ENCODE measurements around the gene GYG2.

Gene GYG2

GRCh38 chrX:2819345-2820135 lies 9.2 kb upstream of the GYG2 start:
- Histone ChIP-seq H3K9me3 (replicated peaks; ENCODE audit: low read length) (no peaks in the 10 kb centered on the region), H3K4me3 (ENCODE audit: low read length) (no peak overlapping the region), H3K4me1 (ENCODE audit: control insufficient read depth, insufficient read depth, low read length) (no peaks in the 10 kb centered on the region), H3K36me3 (ENCODE audit: insufficient read depth, low read length) (no peaks in the 10 kb centered on the region), H3K4me2 (ENCODE audit: low read length) (no peak overlapping the region), H3K27me3 (ENCODE audit: control insufficient read depth, insufficient read depth, low read length) (peaks cover 23% of the 10 kb centered on the region), H3K9ac (ENCODE audit: low read depth, low read length) (no peak overlapping the region)

DNA sequence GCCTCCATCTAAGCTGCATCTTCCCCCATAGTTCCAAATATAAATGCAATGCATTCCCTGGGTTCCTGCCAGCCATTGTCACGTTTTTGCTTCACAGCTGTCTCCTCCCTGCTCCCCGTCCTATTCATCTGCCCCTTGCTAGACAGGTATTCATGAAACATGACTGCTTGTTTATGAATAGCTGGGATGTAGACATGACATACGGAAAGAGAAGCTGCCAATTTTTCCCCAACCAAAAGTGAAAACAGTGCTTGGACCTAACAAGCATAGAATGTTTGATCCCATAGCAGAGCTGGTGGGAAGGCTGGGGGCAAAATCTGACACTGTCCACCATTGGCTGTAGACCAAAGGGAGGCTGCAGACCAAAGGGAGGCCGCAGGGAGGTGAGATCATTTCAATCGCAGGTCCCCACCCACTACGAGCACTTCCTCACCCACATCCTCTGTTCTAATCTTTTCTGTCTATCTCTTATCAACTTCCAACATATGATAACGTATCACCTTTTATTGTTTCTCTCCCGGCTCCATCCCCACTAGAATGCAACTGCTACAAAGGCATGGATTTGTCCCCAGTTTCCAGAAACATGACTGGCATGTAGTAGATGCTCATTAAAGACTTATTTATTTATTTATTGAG lies 8.5 kb upstream of the GYG2 start:
- Histone ChIP-seq H3K4me3 (ENCODE audit: low read length) (no peak overlapping the region), H3K9me3 (replicated peaks; ENCODE audit: low read length) (no peaks in the 10 kb centered on the region), H3K4me2 (ENCODE audit: low read length) (no peak overlapping the region)

DNA sequence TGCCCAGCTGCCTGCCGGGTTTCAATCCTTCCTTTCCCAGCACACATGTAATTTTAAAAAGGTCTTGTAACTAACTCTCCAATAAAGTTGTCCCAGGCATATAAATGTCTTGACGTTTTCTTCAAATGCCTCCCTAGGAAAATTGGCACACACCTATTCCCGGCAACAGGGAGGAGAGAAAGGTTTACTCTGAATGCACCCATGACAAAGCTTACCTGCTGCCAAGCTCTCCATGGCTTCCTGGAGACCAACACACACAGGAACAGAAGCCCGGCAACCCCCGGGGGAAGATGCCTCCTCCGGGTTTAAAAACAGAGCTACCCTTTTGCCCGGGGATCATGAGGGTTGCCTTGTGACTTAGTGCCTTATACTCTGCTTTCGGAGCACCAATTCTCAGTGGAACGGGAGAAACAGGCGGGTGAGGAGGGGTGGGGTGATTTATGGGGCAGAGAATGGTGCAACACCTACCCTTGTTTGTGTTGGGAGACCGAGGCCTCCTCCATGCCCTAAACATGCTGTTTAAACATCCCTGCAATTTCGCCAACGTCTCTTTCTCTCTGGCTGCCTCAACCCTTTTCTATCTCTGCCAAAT lies 4.8 kb upstream of the GYG2 start:
- H3K4me3 ChIP-seq (ENCODE audit: low read length): no peak overlapping the region
- H3K36me3 ChIP-seq (ENCODE audit: insufficient read depth, low read length): no peaks in the 10 kb centered on the region
- no peak overlapping the region for H3K4me2 ChIP-seq (ENCODE audit: low read length)
- H3K9ac ChIP-seq (ENCODE audit: low read depth, low read length): no peak overlapping the region
- no peaks in the 10 kb centered on the region for H3K9me3 ChIP-seq (replicated peaks; ENCODE audit: low read length)
- peaks cover 46% of the 10 kb centered on the region for H3K27me3 ChIP-seq (ENCODE audit: control insufficient read depth, insufficient read depth, low read length)
- H3K4me1 ChIP-seq (ENCODE audit: control insufficient read depth, insufficient read depth, low read length): no peaks in the 10 kb centered on the region

More for the DNA sequence above, 8.5 kb upstream of the GYG2 start:
- no peak overlapping the region for H3K9ac ChIP-seq (ENCODE audit: low read depth, low read length)
- H3K36me3 ChIP-seq (ENCODE audit: insufficient read depth, low read length): no peaks in the 10 kb centered on the region
- H3K27me3 ChIP-seq (ENCODE audit: control insufficient read depth, insufficient read depth, low read length): peaks cover 27% of the 10 kb centered on the region
- H3K4me1 ChIP-seq (ENCODE audit: control insufficient read depth, insufficient read depth, low read length): no peaks in the 10 kb centered on the region

DNA sequence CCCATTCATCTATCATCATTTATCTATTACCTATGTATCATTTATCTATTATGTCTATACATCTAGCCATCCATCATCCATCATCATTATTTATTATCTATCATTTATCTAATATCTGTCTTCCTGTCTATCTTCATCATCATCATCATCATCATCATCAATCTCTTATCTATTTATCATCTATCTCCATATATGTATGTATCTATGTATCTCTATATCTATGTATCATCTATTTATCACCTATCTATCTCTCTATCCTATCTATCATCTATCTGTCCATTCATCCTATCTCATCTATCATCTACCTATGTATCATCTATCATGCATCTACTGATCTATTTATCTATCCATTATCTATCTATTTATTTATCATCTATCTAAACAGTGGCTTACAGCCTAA lies 3.8 kb upstream of the GYG2 start:
- H3K9ac ChIP-seq (ENCODE audit: low read depth, low read length): no peak overlapping the region
- no peaks in the 10 kb centered on the region for H3K4me1 ChIP-seq (ENCODE audit: control insufficient read depth, insufficient read depth, low read length)
- H3K4me3 ChIP-seq (ENCODE audit: low read length): no peak overlapping the region
- H3K9me3 ChIP-seq (replicated peaks; ENCODE audit: low read length): no peaks in the 10 kb centered on the region
- H3K27me3 ChIP-seq (ENCODE audit: control insufficient read depth, insufficient read depth, low read length): peaks cover 48% of the 10 kb centered on the region
- no peak overlapping the region for H3K4me2 ChIP-seq (ENCODE audit: low read length)
- no peaks in the 10 kb centered on the region for H3K36me3 ChIP-seq (ENCODE audit: insufficient read depth, low read length)

DNA sequence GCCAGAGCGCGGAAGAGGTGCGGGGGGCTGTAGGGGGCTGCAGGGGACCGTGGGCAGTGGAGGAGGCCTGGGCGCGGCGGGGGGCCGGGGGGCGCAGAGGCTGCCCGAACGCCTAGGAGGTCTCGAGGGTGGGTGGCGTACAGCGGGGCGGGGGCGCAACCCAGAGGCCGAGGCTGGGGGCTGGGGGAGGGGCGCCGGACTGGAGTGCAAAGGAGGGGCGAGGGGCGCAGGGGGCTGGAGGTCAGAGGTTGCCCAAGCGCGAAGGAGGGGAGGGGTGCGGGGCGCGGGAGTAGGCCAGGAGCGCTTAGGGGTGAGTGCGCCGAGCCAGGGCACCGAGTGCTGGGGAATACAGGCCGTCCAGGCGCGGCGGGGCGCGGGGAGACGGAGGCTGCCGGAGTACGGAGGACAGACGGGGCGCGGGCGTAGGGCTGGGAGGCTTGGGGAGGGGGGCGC lies 255 bp downstream of the GYG2 start:
- Histone ChIP-seq H3K9ac (ENCODE audit: low read depth, low read length) (no peak overlapping the region), H3K4me3 (ENCODE audit: low read length) (peak overlapping the region; percentile 54), H3K27me3 (ENCODE audit: control insufficient read depth, insufficient read depth, low read length) (peaks cover 49% of the 10 kb centered on the region), H3K4me2 (ENCODE audit: low read length) (peak overlapping the region; percentile 33), H3K36me3 (ENCODE audit: insufficient read depth, low read length) (no peaks in the 10 kb centered on the region), H3K4me1 (ENCODE audit: control insufficient read depth, insufficient read depth, low read length) (no peaks in the 10 kb centered on the region), H3K9me3 (replicated peaks; ENCODE audit: low read length) (no peaks in the 10 kb centered on the region)

DNA sequence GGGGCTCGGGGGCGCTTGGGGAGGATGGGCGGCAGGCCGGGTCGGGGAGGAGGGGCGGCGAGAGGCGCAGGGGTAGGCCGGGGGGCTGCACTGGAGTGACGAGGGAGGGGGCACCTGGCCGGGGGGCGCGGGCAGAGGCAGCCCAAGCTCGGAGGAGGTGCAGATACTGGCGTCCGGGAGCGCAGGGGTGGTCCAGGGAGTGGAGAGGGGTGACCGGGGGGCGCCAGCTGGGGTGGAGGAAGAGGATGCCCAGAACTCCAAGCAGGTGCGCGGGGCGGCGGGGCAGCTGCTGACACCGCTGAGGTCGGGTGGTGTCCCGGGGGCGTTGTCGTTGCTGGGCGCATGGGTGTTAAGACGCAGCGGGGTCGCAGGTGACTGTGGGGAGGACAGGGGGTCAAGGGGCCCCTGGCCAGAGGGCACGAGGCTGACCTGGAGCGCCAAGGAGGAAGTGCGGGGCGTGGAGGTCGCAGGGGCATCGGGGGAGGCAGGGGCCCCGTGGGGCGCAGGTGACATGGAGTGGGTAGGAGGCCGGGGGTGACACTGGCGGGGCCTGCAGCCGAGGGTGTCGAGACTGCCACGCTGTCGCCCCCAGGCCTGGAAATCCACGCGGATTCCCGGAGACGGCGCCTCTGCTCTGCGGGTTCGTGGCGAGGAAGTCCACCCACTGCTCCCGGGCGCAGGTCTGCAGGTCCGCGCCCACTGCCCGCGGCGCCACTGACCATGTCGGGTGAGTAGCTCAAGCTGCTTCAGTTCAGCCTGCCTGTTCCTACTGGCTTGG lies 928 bp downstream of the GYG2 start:
- no peaks in the 10 kb centered on the region for H3K36me3 ChIP-seq (ENCODE audit: insufficient read depth, low read length)
- peak overlapping the region; percentile 29 for H3K4me2 ChIP-seq (ENCODE audit: low read length)
- no peaks in the 10 kb centered on the region for H3K9me3 ChIP-seq (replicated peaks; ENCODE audit: low read length)
- H3K9ac ChIP-seq (ENCODE audit: low read depth, low read length): no peak overlapping the region
- no peak overlapping the region for H3K4me3 ChIP-seq (ENCODE audit: low read length)
- H3K27me3 ChIP-seq (ENCODE audit: control insufficient read depth, insufficient read depth, low read length): peaks cover 44% of the 10 kb centered on the region
- no peaks in the 10 kb centered on the region for H3K4me1 ChIP-seq (ENCODE audit: control insufficient read depth, insufficient read depth, low read length)

GRCh38 chrX:2831471-2832228 lies 2.9 kb downstream of the GYG2 start:
- Histone ChIP-seq H3K9ac (ENCODE audit: low read depth, low read length) (no peak overlapping the region), H3K4me1 (ENCODE audit: control insufficient read depth, insufficient read depth, low read length) (no peaks in the 10 kb centered on the region), H3K9me3 (replicated peaks; ENCODE audit: low read length) (no peaks in the 10 kb centered on the region), H3K27me3 (ENCODE audit: control insufficient read depth, insufficient read depth, low read length) (peaks cover 28% of the 10 kb centered on the region), H3K4me3 (ENCODE audit: low read length) (no peak overlapping the region), H3K36me3 (ENCODE audit: insufficient read depth, low read length) (no peaks in the 10 kb centered on the region), H3K4me2 (ENCODE audit: low read length) (no peak overlapping the region)

- Histone ChIP-seq H3K4me1 (ENCODE audit: control insufficient read depth, insufficient read depth, low read length) (no peaks in the 10 kb centered on the region), H3K9ac (ENCODE audit: low read depth, low read length) (no peak overlapping the region), H3K36me3 (ENCODE audit: insufficient read depth, low read length) (no peaks in the 10 kb centered on the region), H3K4me2 (ENCODE audit: low read length) (no peak overlapping the region), H3K4me3 (ENCODE audit: low read length) (no peak overlapping the region), H3K27me3 (ENCODE audit: control insufficient read depth, insufficient read depth, low read length) (peaks cover 3% of the 10 kb centered on the region), H3K9me3 (replicated peaks; ENCODE audit: low read length) (no peaks in the 10 kb centered on the region)
These were observed 9.2 kb downstream of the GYG2 start for GRCh38 chrX:2837961-2838360.

DNA sequence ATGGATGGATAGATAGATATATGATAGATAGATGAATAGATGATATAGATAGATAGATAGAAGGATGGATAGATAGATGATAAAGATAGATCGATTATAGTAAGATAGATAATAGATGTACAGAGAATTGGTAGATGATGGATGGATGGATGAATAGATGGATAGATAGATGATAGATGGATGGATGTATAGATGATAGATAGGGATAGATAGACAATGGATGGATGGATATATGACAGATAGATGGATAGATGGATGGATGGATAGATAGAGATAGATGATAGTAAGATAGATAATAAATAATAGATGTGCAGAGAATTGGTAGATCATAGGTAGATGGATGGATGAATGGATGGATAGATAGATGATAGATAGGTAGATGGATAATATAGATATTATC lies 12.2 kb downstream of the GYG2 start:
- no peaks in the 10 kb centered on the region for H3K36me3 ChIP-seq (ENCODE audit: insufficient read depth, low read length)
- no peaks in the 10 kb centered on the region for H3K4me1 ChIP-seq (ENCODE audit: control insufficient read depth, insufficient read depth, low read length)
- peaks cover 3% of the 10 kb centered on the region for H3K27me3 ChIP-seq (ENCODE audit: control insufficient read depth, insufficient read depth, low read length)
- H3K4me3 ChIP-seq (ENCODE audit: low read length): no peak overlapping the region
- no peak overlapping the region for H3K4me2 ChIP-seq (ENCODE audit: low read length)
- H3K9ac ChIP-seq (ENCODE audit: low read depth, low read length): no peak overlapping the region
- H3K9me3 ChIP-seq (replicated peaks; ENCODE audit: low read length): no peaks in the 10 kb centered on the region

GRCh38 chrX:2841537-2841936 lies 12.8 kb downstream of the GYG2 start:
- Histone ChIP-seq H3K4me2 (ENCODE audit: low read length) (no peak overlapping the region), H3K9me3 (replicated peaks; ENCODE audit: low read length) (no peaks in the 10 kb centered on the region), H3K4me1 (ENCODE audit: control insufficient read depth, insufficient read depth, low read length) (no peaks in the 10 kb centered on the region), H3K9ac (ENCODE audit: low read depth, low read length) (no peak overlapping the region), H3K4me3 (ENCODE audit: low read length) (no peak overlapping the region), H3K36me3 (ENCODE audit: insufficient read depth, low read length) (no peaks in the 10 kb centered on the region), H3K27me3 (ENCODE audit: control insufficient read depth, insufficient read depth, low read length) (peaks cover 3% of the 10 kb centered on the region)

DNA sequence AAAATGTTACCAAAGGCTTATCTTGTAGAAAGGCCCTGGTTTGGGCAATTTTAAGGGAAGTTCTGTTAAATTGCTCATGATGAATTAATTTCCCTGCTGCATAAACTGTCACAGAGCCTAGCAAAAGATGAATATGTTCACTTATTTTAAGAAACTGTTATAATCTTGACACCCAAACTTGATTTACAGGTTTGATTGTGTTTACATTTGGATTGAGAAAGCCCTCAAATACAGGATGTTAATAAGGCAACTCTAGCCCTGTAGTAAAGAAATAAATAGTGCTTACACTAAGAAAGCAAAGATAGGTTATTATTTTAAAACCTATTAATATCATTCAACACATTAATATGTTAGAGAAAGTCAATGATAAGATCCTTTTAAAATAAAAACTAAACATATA lies 18.3 kb downstream of the GYG2 start:
- Histone ChIP-seq H3K4me2 (ENCODE audit: low read length) (no peak overlapping the region), H3K27me3 (ENCODE audit: control insufficient read depth, insufficient read depth, low read length) (no peaks in the 10 kb centered on the region), H3K36me3 (ENCODE audit: insufficient read depth, low read length) (no peaks in the 10 kb centered on the region), H3K4me3 (ENCODE audit: low read length) (no peak overlapping the region), H3K9ac (ENCODE audit: low read depth, low read length) (no peak overlapping the region), H3K4me1 (ENCODE audit: control insufficient read depth, insufficient read depth, low read length) (peaks cover 13% of the 10 kb centered on the region), H3K9me3 (replicated peaks; ENCODE audit: low read length) (no peaks in the 10 kb centered on the region)

All from skeletal muscle satellite cell (primary cell).